Keratinocyte (primary cell): ENCODE measurements around the gene CAPZA3.
"Not testable (repeated sequence)": the region's sequence is repeated elsewhere in the genome, so short reads cannot be mapped to it uniquely, and the experiment has no call there.

Experiments used
- CTCF ChIP-seq, 3 experiments: IDR thresholded peaks in 1 of 3; conservative IDR thresholded peaks in 1 of 3; optimal IDR thresholded peaks in 1 of 3; 2 replicates in 2 of 3; 3 replicates in 1 of 3; pipeline versions ENCODE3 to v1.5.1; 2011; ENCODE audit warnings: low read length in 3 of 3, mild to moderate bottlenecking in 3 of 3, moderate library complexity in 2 of 3, control low read depth in 1 of 3, inconsistent platforms in 1 of 3; ENCODE audit not compliant: insufficient read depth in 2 of 3; ENCODE audit errors: extremely low read depth in 1 of 3
- EZH2 ChIP-seq: IDR thresholded peaks from one replicate; pipeline ENCODE4 v1.6.1; 2012; ENCODE audit warnings: inconsistent platforms, mild to moderate bottlenecking, low read length, moderate library complexity

- TF ChIP-seq CTCF (optimal IDR thresholded peaks at IDR 0.05 in 1 of 3, IDR thresholded peaks at IDR 0.05 in 1 of 3, conservative IDR thresholded peaks at IDR 0.05 in 1 of 3; ENCODE audit: extremely low read depth in 1 of 3, insufficient read depth in 2 of 3, low read length in 3 of 3); EZH2: not testable (repeated sequence)
Measured at GRCh38 chr12:18693986-18694385, 43.9 kb upstream of the CAPZA3 start.
